ENCODE data around the gene FIGNL2. TPM values are rescaled to one million over a fixed set of nuclear protein-coding genes. Genes with fewer than 3 reads are reported as not detected.

Gene FIGNL2
- total RNA-seq, 6 experiments from 2014 or later: 0.14 to 1.8 (median 0.55) TPM

DNA sequence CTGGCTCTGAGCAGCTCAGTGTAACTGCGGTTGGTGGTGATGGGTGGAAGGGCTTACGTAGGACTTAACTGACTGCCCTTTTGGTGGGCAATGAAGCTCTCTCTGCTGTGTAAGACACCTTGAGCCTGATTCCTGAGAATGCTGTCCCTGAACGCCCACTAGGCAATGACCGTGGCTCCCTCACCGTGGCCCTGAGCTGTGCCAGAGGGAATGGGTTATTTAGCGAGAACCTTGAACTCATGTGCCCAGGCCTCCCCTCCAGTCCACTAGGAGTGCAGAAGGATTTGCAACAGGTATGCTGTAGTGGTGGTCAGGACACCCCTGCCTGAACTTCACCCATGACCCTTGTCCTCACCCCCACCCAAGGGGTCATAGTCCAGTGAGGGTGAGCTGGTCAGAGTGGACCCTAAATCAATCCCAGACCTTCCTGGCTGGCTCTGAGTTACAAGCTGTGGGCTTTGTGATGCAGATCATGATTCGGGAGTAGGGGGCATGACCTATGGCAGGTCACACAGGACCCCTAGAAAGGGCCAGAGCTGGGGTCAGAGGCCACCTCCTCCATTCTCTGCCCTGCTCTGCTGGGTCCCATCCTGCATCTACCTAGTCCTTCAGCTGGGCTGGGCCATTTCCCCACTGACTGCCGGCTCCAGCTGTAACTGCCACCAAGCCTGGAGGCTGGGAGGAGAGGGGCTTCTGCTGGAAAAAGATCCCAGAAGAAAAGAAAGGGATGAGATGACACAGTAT is 24.9 kb upstream of the FIGNL2 start:
- peak in 1 of 3 donors; percentile 43 for DNase-seq
- Histone ChIP-seq H3K4me3 (no peak overlapping the region), H3K9me3 (no peaks in the 10 kb centered on the region), H3K27ac (no peak overlapping the region), H3K4me1 (peaks cover 0 to 10% (median 0%) of the 10 kb centered on the region in 4 donors), H3K27me3 (no peaks in the 10 kb centered on the region), H3K36me3 (no peaks in the 10 kb centered on the region)
- TF ChIP-seq, protein P1, sequence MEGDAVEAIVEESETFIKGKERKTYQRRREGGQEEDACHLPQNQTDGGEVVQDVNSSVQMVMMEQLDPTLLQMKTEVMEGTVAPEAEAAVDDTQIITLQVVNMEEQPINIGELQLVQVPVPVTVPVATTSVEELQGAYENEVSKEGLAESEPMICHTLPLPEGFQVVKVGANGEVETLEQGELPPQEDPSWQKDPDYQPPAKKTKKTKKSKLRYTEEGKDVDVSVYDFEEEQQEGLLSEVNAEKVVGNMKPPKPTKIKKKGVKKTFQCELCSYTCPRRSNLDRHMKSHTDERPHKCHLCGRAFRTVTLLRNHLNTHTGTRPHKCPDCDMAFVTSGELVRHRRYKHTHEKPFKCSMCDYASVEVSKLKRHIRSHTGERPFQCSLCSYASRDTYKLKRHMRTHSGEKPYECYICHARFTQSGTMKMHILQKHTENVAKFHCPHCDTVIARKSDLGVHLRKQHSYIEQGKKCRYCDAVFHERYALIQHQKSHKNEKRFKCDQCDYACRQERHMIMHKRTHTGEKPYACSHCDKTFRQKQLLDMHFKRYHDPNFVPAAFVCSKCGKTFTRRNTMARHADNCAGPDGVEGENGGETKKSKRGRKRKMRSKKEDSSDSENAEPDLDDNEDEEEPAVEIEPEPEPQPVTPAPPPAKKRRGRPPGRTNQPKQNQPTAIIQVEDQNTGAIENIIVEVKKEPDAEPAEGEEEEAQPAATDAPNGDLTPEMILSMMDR (IDR thresholded peaks at IDR 0.05): no peak
- TF ChIP-seq POLR2A (IDR thresholded peaks at IDR 0.05): no peak
- intact Hi-C loops (cut with DNase I): loop anchor here in 1 of 2 donors (10.0 kb wide), 1 partner anchor 49 kb away; no protein-coding TSS in a partner anchor
- WGBS (ENCODE audit: insufficient coverage, low coverage, low lambda C conversion rate, missing lambda C conversion rate): 100% methylated on average over 1 of the region's 8 CpGs
- no peak for ATAC-seq

- intact Hi-C loops (cut with DNase I): loop anchor here in 1 of 2 donors (10.0 kb wide), 1 partner anchor 48 kb away; no protein-coding TSS in a partner anchor
These were observed 24.1 kb upstream of the FIGNL2 start for GRCh38 chr12:51872689-51872981.

DNA sequence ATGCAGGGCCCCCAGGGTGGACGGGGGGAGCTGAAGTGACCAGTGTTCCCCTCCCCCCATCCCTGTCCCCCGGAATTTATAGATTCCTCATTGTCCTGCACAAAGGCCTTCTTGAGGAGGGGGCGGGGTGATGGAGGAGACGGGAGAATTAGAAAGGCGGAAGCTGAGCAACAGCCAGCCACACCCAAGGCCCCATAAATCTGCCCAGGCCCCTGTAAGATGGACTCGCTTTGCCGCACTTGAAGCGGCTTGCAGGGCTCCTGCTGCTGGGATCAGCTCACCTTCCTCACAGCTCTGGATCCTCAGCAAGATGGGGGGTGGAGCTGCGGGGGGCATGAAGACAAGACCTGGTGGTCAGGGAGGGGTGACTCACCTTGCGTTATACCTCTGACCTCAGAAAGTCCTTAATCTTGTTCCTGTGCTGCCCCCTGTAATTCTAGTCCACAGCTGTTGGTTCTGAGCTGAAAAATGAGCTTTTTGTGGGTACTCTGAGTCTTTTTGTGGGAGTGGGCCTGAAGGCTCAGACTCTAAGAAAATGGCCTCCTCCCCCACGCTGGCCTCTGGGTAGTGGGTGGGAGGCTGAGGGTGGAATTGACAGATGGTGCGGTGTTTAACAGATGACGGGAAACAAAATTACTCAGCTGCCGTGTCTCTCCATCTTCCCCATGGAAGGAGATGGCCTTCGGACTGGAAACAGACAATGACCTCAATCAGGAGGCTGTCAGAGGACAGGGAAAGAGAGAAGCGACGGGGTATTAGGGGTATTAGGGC is 23.6 kb upstream of the FIGNL2 start:
- H3K9me3 ChIP-seq: no peaks in the 10 kb centered on the region
- no peak overlapping the region for H3K4me3 ChIP-seq
- no peaks in the 10 kb centered on the region for H3K27me3 ChIP-seq
- TF ChIP-seq POLR2A (IDR thresholded peaks at IDR 0.05): no peak
- TF ChIP-seq, protein P1 (IDR thresholded peaks at IDR 0.05): no peak
- peak in 1 of 3 donors; percentile 22 for DNase-seq
- intact Hi-C loops (cut with DNase I): loop anchor here in 1 of 2 donors (10.0 kb wide), 1 partner anchor 47 kb away; no protein-coding TSS in a partner anchor
- H3K36me3 ChIP-seq: no peaks in the 10 kb centered on the region
- WGBS (ENCODE audit: insufficient coverage, low coverage, low lambda C conversion rate, missing lambda C conversion rate): 70% methylated on average over 8 of the region's 17 CpGs
- no peak overlapping the region for H3K27ac ChIP-seq
- peaks cover 0 to 10% (median 0%) of the 10 kb centered on the region in 4 donors for H3K4me1 ChIP-seq
- ATAC-seq: no peak

More at GRCh38 chr12:51872689-51872981, 24.1 kb upstream of the FIGNL2 start:
- DNase-seq: no peak
- Histone ChIP-seq H3K27ac (no peak overlapping the region), H3K4me1 (peaks cover 0 to 10% (median 0%) of the 10 kb centered on the region in 4 donors), H3K27me3 (no peaks in the 10 kb centered on the region), H3K9me3 (no peaks in the 10 kb centered on the region), H3K4me3 (no peak overlapping the region), H3K36me3 (no peaks in the 10 kb centered on the region)
- WGBS (ENCODE audit: insufficient coverage, low coverage, low lambda C conversion rate, missing lambda C conversion rate): 86% methylated on average over 3 of the region's 3 CpGs
- no peak for TF ChIP-seq POLR2A (IDR thresholded peaks at IDR 0.05)
- TF ChIP-seq, protein P1 (IDR thresholded peaks at IDR 0.05): no peak
- ATAC-seq: no peak

DNA sequence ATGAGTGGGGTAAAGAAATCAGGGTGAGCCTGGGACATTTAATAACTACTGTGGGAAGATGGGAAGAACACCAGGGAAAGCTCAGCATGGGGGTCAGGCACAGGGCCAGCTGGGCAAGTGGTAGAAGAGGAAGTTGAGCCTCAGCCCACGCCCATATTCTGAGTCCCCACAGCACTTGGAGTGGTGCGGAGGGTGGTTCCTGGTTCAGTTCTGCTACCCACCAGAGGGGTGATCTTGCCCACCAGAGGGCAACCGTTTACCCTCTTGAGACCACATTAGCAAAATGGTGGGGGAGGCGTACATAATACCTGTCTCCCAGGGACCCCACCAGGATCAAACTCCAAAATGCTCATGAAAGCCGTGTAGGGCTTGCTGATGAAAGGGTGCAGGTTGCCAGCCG is 22.6 kb upstream of the FIGNL2 start:
- TF ChIP-seq, protein P1 (IDR thresholded peaks at IDR 0.05): no peak
- TF ChIP-seq POLR2A (IDR thresholded peaks at IDR 0.05): no peak
- ATAC-seq (peak in 3 of 4 donors; percentile 8 to 44 (median 35)), DNase-seq (peak in 1 of 3 donors; percentile 55)
- 8% methylated on average over 2 of the region's 6 CpGs for WGBS (ENCODE audit: insufficient coverage, low coverage, low lambda C conversion rate, missing lambda C conversion rate)
- no peaks in the 10 kb centered on the region for H3K9me3 ChIP-seq
- H3K27ac ChIP-seq: no peak overlapping the region
- no peak overlapping the region for H3K4me3 ChIP-seq
- peaks cover 0 to 10% (median 0%) of the 10 kb centered on the region in 4 donors for H3K4me1 ChIP-seq
- intact Hi-C loops (cut with DNase I): loop anchor here in 1 of 2 donors (10.0 kb wide), 1 partner anchor 46 kb away; no protein-coding TSS in a partner anchor
- H3K27me3 ChIP-seq: no peaks in the 10 kb centered on the region
- H3K36me3 ChIP-seq: no peaks in the 10 kb centered on the region

All from right lobe of liver (tissue), 6 donors.